GM21515 (cell line): ENCODE measurements around the gene TULP4.
"Not testable (repeated sequence)": the region's sequence is repeated elsewhere in the genome, so short reads cannot be mapped to it uniquely, and the experiment has no call there.

Experiments used
- ATAC-seq: cut with Tn5 transposase; IDR thresholded peaks from one replicate; pipeline ENCODE4 v1.9.1; 2021; ENCODE audit not compliant: unreplicated experiment

The TULP4 gene

DNA sequence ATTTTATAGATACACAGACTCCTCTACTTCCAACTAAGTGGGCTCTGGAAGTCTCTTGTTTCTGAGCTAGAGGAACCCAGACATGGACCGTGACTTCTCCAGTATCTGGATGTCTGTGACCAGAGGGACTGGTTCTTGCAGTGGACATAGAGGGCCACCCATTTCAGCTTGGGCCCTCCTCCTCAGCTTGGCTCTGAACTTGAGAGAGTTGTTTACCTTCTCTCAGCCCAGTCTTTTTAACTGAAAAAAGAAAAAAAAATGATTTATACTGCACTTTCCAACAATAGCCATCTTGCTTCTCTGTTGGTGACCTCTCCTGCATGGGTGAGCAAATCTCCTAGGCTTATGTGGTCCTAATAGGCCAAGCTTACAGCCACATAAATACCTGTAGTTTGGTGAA lies 187.3 kb downstream of the TULP4 start:
- ATAC-seq: no peak

DNA sequence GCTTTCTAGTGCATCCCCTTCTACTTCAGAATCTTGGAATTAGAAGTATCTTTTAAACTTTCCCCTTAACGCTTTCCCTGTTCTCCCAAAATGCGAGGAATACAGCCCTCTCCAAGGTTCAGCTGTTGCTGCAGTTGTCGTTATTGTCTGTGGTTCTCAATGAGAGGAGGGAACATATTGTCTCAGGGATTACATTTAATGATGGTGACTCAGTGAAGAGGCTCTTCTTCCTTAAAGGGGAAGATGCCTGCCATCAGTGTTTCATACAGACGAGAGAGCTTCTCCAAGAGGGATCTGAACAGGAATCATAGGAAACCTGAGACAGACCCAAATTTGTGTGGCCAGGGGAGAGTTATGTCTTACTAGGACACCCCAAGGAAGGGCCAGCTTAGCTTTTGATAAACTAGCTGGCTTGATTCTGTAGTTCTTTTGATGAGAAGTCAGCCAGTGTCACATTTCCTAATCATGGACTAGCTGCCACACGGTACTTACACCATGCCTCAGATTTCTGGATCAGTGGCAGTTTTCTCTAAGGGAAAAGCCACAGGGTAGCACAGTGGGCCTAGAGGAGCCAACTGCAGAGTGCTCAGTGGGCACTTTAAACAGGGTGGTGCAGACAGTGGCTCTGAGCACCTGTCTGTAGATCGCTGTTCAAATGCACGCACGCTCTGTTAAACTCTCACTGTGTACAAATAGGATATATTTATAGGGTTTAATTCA lies 187.9 kb downstream of the TULP4 start:
- ATAC-seq: no peak

DNA sequence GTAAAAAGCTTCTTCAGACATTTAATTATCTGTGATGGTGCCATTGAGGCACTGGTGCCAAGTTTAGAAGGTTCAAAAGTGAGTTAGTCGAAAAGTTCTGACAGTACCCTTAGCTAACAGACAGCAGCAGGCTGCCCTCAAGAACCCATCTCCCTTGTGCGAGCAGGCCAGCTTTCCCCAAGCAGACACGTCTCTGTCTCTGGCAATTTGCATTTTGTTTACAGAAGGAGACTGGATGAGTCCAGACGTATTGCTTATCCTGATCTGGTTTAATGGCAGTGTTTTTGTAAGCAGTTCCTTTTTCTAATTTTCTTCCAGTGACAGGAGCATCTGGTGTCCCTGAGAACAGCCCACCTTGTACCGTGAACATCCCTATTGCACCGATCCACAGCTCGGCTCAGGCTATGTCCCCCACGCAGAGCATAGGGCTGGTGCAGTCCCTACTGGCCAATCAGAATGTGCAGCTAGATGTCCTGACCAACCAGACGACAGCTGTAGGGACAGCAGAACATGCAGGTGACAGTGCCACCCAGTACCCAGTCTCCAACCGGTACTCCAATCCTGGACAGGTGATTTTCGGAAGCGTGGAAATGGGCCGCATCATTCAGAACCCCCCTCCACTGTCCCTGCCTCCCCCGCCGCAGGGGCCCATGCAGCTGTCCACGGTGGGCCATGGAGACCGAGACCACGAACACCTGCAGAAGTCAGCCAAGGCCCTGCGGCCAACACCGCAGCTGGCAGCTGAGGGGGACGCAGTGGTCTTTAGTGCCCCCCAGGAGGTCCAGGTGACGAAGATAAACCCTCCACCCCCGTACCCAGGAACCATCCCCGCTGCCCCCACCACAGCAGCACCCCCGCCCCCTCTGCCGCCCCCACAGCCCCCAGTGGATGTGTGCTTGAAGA lies 189.3 kb downstream of the TULP4 start:
- ATAC-seq: no peak

DNA sequence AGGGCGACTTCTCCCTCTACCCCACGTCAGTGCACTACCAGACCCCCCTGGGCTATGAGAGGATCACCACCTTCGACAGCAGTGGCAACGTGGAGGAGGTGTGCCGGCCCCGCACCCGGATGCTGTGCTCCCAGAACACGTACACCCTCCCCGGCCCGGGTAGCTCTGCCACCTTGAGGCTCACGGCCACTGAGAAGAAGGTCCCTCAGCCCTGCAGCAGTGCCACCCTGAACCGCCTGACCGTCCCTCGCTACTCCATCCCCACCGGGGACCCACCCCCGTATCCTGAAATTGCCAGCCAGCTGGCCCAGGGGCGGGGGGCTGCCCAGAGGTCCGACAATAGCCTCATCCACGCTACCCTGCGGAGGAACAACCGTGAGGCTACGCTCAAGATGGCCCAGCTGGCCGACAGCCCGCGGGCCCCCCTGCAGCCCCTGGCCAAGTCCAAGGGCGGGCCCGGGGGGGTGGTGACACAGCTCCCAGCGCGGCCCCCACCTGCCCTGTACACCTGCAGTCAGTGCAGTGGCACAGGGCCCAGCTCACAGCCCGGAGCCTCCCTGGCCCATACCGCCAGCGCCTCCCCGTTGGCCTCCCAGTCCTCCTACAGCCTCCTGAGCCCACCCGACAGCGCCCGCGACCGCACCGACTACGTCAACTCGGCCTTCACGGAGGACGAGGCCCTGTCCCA lies 190.1 kb downstream of the TULP4 start:
- no peak for ATAC-seq

DNA sequence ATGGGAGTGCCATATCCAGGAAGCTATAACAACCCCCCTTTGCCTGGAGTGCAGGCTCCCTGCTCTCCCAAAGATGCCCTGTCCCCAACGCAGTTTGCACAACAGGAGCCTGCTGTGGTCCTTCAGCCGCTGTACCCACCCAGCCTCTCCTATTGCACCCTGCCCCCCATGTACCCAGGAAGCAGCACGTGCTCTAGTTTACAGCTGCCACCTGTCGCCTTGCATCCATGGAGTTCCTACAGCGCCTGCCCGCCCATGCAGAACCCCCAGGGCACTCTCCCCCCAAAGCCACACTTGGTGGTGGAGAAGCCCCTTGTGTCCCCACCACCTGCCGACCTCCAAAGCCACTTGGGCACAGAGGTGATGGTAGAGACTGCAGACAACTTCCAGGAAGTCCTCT lies 191.0 kb downstream of the TULP4 start:
- ATAC-seq: no peak

DNA sequence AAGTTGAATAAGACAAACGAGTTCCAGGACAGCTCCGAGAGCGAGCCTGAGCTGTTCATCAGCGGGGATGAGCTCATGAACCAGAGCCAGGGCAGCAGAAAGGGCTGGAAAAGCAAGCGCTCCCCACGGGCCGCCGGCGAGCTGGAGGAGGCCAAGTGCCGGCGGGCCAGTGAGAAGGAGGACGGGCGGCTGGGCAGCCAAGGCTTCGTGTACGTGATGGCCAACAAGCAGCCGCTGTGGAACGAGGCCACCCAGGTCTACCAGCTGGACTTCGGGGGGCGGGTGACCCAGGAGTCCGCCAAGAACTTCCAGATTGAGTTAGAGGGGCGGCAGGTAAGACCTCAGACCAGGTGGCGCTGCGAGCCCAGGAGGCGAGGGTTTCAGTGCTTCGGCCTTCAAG lies 191.6 kb downstream of the TULP4 start:
- no peak for ATAC-seq

DNA sequence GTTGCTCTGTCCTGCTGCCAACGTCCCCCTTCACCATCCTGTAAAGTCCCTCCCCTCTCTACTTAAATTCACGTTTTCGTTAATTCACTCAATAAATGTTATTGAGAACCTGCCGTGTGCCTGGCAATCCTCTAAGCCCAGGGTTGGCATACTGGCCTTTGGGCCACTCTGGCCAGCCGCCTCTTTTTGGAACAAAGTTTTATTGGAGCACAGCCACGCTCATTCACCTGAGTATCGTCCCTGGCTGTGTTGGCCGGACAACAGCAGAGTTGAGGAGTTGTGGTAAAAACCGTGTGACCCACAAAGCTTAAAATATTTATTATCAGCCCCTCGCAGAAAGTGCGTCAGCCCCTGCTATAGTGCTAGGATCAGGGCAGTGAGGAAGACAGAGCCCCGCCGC lies 192.9 kb downstream of the TULP4 start:
- no peak for ATAC-seq

DNA sequence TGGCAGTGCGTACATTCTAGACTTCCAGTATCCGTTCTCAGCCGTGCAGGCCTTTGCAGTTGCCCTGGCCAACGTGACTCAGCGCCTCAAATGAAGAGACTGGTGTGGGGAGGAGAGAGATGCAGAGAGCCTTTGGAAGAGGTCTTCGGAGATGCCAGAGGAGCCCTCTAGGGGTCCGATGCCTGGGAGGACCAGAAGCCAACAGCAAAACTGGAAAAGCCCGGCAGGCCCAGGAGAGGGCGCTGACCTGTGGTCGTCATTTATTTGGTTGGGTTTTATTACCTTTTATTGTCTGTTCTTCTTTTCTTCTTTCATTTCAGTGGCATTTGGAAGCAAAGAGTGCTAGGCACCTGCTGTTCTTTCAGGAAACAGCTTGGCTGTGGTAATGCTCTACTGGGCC lies 194.3 kb downstream of the TULP4 start:
- ATAC-seq: no peak

DNA sequence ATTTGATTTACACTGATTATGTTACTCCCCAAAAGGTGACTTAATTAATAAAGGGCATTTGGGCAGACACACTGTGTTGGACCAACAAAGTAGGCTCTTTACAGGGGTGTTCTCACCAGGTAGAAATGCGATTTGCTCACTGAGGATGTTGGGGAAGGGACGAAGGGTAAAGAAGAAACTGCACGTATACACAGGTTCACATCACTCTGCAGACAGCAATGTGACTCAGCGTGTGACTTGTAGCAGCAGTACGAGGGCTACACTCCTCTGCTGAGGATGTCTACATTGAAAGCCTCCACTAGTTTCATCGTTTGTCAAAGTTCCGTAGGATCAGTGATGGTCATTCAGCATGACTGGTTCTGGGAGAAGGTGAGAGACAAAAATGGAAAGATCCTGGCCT lies 194.9 kb downstream of the TULP4 start:
- ATAC-seq: no peak

DNA sequence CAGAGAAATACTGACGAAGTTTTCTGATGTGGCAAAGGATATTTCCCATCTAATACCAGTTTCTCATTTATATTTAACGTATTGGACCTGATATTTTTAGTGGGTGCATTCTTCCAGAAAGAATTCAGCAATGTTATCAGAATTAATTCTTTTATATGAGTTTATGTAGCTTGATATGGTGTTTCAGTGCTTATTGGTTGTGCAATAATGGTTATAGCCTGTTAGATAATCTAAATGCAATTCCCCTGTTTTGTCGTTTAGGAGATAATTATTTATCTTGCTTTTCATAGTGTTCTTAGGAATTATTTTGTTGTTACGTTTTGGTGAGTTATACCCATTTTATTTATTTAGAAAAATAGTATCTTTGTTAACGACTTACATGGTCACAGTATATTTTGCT lies 196.2 kb downstream of the TULP4 start:
- ATAC-seq: no peak

DNA sequence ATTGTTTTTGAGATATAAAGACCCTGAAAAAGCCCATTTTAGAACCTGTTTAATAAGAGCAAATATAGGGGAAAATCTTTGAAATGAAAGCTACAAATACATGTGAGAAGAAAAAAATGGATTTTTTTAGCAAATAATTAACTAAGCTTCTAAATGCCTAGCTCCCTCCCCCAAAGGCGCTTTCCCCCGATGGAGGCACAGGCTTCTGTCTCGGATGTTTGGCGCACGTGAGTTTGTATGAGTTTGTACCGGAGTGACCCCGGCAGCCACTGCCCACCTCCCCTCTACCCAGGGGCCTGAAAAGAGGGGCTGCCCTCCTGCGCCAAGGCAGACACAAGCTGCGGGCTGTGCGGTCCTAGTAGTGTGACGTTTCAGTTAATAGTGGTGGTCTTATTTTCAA lies 197.2 kb downstream of the TULP4 start:
- ATAC-seq: no peak

DNA sequence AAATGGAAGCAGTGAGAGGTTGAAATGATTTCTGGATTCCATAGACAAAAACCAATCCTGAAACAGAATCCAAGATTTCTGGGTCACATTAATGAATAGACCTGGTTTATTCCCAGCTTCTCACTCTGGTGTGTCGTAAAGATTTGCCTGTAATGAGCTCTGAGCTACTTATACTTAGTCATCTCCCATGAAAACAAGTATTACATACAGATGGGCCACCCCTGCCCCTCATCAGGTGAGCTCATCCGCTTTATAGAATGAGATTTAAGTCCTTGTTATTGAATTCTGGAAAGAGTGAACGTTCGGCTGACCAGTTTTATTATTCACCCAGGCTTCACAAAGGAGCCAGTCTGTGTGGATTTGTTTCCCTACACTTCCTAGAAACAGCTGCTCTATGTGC lies 200.5 kb downstream of the TULP4 start:
- ATAC-seq: no peak

DNA sequence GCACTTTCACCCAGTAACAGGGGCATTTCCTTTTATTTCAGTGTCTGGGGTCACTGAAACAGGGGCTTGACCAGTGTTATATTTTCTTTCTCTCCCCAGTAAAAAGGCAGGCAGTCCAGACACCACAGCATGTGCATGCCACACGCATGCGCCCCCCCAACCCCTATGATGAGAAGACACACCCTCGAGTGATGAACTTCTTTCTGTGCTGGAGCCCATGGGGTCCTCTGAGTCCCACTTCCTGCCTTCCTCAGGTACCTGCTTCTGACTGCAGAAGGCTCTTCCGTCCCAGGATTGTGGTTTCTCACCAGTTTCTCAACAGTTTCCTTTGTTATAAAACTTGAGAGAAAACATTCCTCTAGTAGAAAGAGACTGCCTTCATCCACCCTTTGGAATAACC lies 201.9 kb downstream of the TULP4 start:
- ATAC-seq: no peak

DNA sequence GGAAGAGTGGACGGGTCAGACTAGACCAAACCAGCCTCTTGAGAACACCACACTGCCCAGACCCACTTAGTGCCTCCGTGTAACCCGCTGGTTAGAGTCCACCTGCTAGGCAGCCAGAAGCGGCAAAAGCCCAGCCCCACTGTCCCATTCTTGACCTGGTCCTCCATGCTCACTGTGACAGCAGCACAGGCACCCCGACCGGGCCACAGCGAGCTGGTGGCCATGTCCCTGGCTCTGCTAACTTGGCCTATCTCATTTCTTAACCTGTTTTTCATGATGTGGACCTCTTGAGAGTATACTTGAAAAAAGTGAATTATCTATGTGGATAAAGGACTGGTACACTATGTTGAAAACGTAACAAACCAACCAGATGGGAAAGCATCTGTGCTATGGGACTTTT lies 202.7 kb downstream of the TULP4 start:
- no peak for ATAC-seq

DNA sequence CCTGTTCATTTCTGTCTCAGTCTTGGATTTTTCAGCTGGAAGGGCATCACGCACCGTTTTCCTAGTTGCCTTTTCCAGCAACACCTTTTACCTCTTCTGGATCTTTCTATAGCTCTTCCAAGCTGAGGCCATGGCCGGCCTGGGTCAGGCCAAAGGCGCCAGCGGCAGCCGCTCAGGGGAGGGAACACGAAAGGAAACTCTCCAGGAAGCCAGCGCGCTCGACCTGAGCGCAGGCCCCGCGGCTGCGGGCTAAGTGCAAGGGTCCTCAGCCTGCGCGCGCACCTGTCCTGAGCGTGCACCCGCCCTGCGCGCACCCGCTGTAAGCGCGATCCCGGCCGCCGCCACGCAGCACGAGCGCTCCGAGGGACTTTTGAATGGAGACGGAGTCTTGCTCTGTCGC lies 203.8 kb downstream of the TULP4 start:
- ATAC-seq: no peak

DNA sequence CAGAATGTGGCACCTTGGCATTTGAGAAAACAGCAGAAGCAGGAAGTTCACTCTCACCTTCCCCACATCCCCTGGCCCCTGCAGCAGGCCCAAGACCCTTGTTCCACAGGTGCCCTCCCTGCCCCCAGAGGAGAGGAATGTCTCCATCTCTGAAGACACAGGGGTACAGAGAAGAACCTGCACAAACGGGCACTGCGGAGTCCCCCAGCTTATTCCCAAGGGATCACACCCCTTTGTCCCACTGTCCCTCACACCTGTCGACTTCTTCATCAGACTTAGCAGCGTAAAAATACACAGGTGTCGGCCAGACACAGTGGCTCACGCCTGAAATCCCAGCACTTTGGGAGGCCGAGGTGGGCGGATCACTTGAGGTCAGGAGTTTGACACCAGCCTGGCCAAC lies 204.8 kb downstream of the TULP4 start:
- no peak for ATAC-seq

DNA sequence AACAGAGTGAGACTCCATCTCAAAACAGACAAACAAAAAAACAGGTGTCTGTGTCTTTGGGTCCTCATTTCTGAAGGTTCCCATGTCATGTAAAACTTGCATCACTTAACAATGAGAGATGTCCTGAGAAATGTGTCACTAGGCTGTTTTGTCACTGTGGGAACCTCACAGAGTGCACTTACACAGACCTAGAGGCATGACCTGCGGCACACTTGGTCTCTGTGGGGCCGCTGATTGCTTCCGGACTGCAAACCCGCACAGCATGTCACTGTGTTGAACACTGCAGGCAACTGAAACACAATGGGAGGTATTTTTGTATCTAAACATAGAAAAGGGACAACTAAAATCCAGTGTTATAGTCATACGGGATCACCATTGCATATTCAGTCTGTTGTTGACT lies 205.3 kb downstream of the TULP4 start:
- peak; percentile 64 for ATAC-seq

DNA sequence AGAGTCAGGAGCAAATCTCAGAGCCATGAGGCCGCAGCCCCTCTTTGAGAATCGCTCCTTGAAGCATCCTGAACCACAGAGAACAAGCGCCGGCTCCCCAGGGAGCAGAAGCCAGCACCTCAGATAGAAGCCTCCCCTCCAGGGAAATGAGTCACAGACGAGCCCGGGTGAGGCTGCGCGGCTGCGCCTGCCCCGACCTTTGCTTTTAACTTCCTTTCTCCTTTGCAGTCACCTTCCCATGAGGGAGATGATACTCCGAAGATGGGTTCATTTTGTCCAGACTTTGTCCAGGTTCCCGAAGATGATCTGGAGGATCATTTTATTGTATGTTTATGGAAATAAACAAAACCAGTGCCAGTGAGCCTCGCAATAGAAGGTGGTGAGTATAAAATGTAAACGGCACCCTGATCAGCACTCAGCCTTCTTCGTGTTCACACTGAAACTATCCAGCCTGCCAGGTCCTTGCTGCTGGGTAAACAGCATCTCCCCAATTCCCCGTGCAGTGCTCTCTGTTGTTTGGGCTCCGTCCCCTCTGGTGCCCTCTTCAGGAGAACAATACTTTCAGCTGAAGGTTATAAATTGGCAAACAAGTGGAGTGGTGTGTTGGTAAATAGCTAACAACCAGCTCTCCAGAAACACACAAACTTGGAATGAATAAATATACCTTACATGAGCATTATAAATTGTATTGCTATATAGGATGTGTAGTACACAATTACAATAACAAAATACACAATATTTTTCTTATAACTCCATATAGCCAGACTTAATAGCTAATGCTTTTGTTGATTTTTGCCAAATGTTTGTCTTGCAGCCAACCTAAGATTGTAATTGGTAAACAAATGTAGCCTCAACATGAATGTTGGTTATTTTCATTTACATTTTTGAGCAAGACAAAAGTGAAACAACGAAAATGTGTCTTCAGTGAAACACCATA lies 206.2 kb downstream of the TULP4 start:
- peak; percentile 74 for ATAC-seq

DNA sequence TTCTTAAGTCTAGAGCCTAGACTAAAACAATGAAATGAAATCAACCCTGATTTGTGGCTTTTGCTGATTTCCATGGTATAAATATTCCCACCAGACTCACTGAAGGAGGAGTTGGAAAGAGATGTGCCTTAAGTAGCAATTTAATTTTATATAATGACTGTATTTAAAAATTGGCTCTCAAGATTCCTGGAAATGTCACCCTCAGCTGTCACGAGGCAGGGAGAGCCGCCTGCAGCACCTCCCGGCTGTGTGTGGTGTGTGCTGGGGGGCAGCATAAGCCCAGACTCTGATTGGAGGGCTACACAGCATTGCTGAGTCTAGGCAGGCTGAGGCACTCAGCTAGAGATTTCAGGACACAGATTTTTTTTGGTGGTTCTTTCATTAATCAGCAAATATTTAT lies 207.0 kb downstream of the TULP4 start:
- ATAC-seq: no peak

DNA sequence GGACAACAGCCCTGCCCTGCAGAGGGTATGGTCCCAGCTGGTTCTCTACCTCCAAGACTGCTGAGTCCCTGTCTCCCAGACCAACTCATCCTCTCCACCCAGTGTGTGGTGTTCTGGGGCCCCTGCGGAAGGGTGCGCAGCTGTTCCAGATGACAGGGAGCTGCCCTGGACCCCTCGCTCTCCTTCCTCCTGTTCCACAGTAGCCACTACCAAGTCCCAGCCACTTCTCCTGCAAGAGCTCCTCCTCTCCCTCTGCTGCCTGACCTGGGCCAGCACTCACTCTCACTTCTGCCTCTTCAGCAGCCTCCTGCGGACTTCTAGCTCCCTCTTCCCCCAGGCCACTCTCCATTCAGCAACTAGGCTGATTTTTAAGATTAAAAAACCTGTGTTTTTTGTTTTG lies 207.5 kb downstream of the TULP4 start:
- no peak for ATAC-seq

DNA sequence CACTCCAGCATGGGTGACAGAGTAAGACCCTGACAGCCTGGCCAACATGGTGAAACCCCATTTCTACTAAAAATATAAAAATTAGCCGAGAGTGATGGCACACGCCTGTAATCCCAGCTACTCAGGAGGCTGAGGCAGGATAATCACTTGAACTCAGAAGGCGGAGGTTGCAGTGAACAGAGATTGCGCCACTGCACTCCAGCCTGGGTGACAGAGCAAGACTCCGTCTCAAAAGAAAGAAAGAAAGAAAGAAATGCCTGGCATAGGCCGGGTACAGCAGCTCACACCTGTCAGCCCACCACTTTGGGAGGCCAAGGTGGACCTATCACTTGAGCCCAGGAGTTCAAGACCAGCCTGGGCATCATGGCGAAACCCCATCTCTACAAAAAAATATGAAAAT lies 208.7 kb downstream of the TULP4 start:
- not testable (repeated sequence) for ATAC-seq
